GM20431 (cell line): ENCODE data around the gene PLCH1.
"Not testable (repeated sequence)": the region's sequence is repeated elsewhere in the genome, so short reads cannot be mapped to it uniquely, and the experiment has no call there.

Experiments
- in situ Hi-C: fragments of 300-500 bp; cut with MseI, MboI; formaldehyde crosslinking; loops from one replicate; pipeline ENCODE4 v1.15.0; 2020; ENCODE audit warnings: low sequenced_read_pairs; ENCODE audit not compliant: unreplicated experiment

Gene PLCH1

GRCh38 chr3:155620552-155620951, 124.3 kb downstream of the PLCH1 start:
- in situ Hi-C loops = not testable (repeated sequence)

GRCh38 chr3:155619118-155619915, 125.6 kb downstream of the PLCH1 start:
- in situ Hi-C loops = no loop called here

- in situ Hi-C loops = no loop called here
These were observed 126.3 kb downstream of the PLCH1 start for GRCh38 chr3:155618543-155618942.

- in situ Hi-C loops = no loop called here
These were observed 127.4 kb downstream of the PLCH1 start for GRCh38 chr3:155617346-155617925.

- in situ Hi-C loops = not testable (repeated sequence)
These were observed 129.7 kb downstream of the PLCH1 start for GRCh38 chr3:155615141-155615540.

- in situ Hi-C loops = not testable (repeated sequence)
These were observed 130.5 kb downstream of the PLCH1 start for GRCh38 chr3:155614410-155614809.

- in situ Hi-C loops = no loop called here
These were observed 133.4 kb downstream of the PLCH1 start for GRCh38 chr3:155611456-155611855.

- in situ Hi-C loops = no loop called here
These were observed 135.3 kb downstream of the PLCH1 start for GRCh38 chr3:155609586-155609985.

- in situ Hi-C loops = no loop called here
These were observed 136.5 kb downstream of the PLCH1 start for GRCh38 chr3:155608228-155608920.

GRCh38 chr3:155607761-155608160, 137.1 kb downstream of the PLCH1 start:
- in situ Hi-C loops = no loop called here

- in situ Hi-C loops = no loop called here
These were observed 139.3 kb downstream of the PLCH1 start for GRCh38 chr3:155605571-155605970.

- in situ Hi-C loops = no loop called here
These were observed 139.9 kb downstream of the PLCH1 start for GRCh38 chr3:155604967-155605366.

- in situ Hi-C loops = no loop called here
These were observed 140.7 kb downstream of the PLCH1 start for GRCh38 chr3:155604126-155604525.

GRCh38 chr3:155603302-155603701, 141.6 kb downstream of the PLCH1 start:
- in situ Hi-C loops = no loop called here

- in situ Hi-C loops = no loop called here
These were observed 142.6 kb downstream of the PLCH1 start for GRCh38 chr3:155602307-155602706.

- in situ Hi-C loops = no loop called here
These were observed 146.2 kb downstream of the PLCH1 start for GRCh38 chr3:155598671-155599070.

- in situ Hi-C loops = no loop called here
These were observed 148.3 kb downstream of the PLCH1 start for GRCh38 chr3:155596615-155597014.

GRCh38 chr3:155595371-155595770, 149.5 kb downstream of the PLCH1 start:
- in situ Hi-C loops = no loop called here

- in situ Hi-C loops = no loop called here
These were observed 150.2 kb downstream of the PLCH1 start for GRCh38 chr3:155594526-155595187.

- in situ Hi-C loops = no loop called here
These were observed 157.3 kb downstream of the PLCH1 start for GRCh38 chr3:155587581-155587980.

GRCh38 chr3:155585384-155585783, 159.5 kb downstream of the PLCH1 start:
- in situ Hi-C loops = no loop called here
